ENCODE data around the gene OR5B2. TPM values are rescaled to one million over a fixed set of nuclear protein-coding genes. Genes with fewer than 3 reads are reported as not detected.

OR5B2 gene
- total RNA-seq, 2 donors from 2014 or later = not detected

- no peak overlapping the region for H3K4me3 ChIP-seq
- H3K4me1 ChIP-seq = no peaks in the 10 kb centered on the region
- DNase-seq (ENCODE audit: low spot score) = no peak
- no peaks in the 10 kb centered on the region for H3K27me3 ChIP-seq
- no peaks in the 10 kb centered on the region for H3K36me3 ChIP-seq
- TF ChIP-seq CTCF (IDR thresholded peaks at IDR 0.05) = no peak
- H3K27ac ChIP-seq = no peak overlapping the region
- peaks cover 0 to 42% of the 10 kb centered on the region in 2 donors for H3K9me3 ChIP-seq
Observed at GRCh38 chr11:58444300-58444699, 16.4 kb upstream of the OR5B2 start.

GRCh38 chr11:58442136-58442535, 14.2 kb upstream of the OR5B2 start, which contains the start of gene OR5B12:
Gene OR5B12 (minus strand): TSS chr11:58442236. CDS start chr11:58440151, 2,085 bp downstream.
- Histone ChIP-seq H3K27me3 (no peaks in the 10 kb centered on the region), H3K27ac (no peak within 1 kb of the TSS), H3K4me3 (no peak within 1 kb of the TSS), H3K4me1 (no peaks in the 10 kb centered on the region), H3K9me3 (peaks cover 0 to 38% of the 10 kb centered on the region in 2 donors), H3K36me3 (no peaks in the 10 kb centered on the region)
- no peak for DNase-seq (ENCODE audit: low spot score)
- TF ChIP-seq CTCF (IDR thresholded peaks at IDR 0.05) = no peak

- TF ChIP-seq CTCF (IDR thresholded peaks at IDR 0.05) = no peak
- Histone ChIP-seq H3K27ac (no peak overlapping the region), H3K27me3 (no peaks in the 10 kb centered on the region), H3K9me3 (peaks cover 0 to 12% of the 10 kb centered on the region in 2 donors), H3K4me1 (no peaks in the 10 kb centered on the region), H3K4me3 (no peak overlapping the region), H3K36me3 (no peaks in the 10 kb centered on the region)
- no peak for DNase-seq (ENCODE audit: low spot score)
Observed at GRCh38 chr11:58438486-58438885, 10.6 kb upstream of the OR5B2 start.

- H3K4me1 ChIP-seq = no peaks in the 10 kb centered on the region
- no peak overlapping the region for H3K27ac ChIP-seq
- no peaks in the 10 kb centered on the region for H3K36me3 ChIP-seq
- TF ChIP-seq CTCF (IDR thresholded peaks at IDR 0.05) = no peak
- H3K4me3 ChIP-seq = no peak overlapping the region
- H3K9me3 ChIP-seq = peaks cover 0 to 12% of the 10 kb centered on the region in 2 donors
- DNase-seq (ENCODE audit: low spot score) = no peak
- no peaks in the 10 kb centered on the region for H3K27me3 ChIP-seq
Observed at GRCh38 chr11:58434217-58434616, 6.3 kb upstream of the OR5B2 start.

- Histone ChIP-seq H3K4me1 (no peaks in the 10 kb centered on the region), H3K27me3 (no peaks in the 10 kb centered on the region), H3K27ac (no peak overlapping the region), H3K4me3 (no peak overlapping the region), H3K36me3 (no peaks in the 10 kb centered on the region), H3K9me3 (peaks cover 0 to 14% of the 10 kb centered on the region in 2 donors)
- DNase-seq (ENCODE audit: low spot score) = no peak
- no peak for TF ChIP-seq CTCF (IDR thresholded peaks at IDR 0.05)
Observed at GRCh38 chr11:58433638-58434203, 5.8 kb upstream of the OR5B2 start.

GRCh38 chr11:58429273-58429672, 1.4 kb upstream of the OR5B2 start:
- TF ChIP-seq CTCF (IDR thresholded peaks at IDR 0.05) = no peak
- H3K4me3 ChIP-seq = no peak overlapping the region
- no peaks in the 10 kb centered on the region for H3K36me3 ChIP-seq

More at GRCh38 chr11:58429273-58429672, 1.4 kb upstream of the OR5B2 start:
- Histone ChIP-seq H3K4me1 (no peaks in the 10 kb centered on the region), H3K9me3 (peaks cover 0 to 6% of the 10 kb centered on the region in 2 donors), H3K27me3 (no peaks in the 10 kb centered on the region), H3K27ac (no peak overlapping the region)
- DNase-seq (ENCODE audit: low spot score) = no peak

Measured in right atrium auricular region (tissue), 2 donors.